Activated T-cell treated with anti-CD3 and anti-CD28 coated beads, Interleukin-2, amount 50 U/mL, for 24 hours (primary cell): Measurements from ENCODE around the gene HGFAC.

Experiments used
- DNase-seq: peaks from one replicate; pipeline ENCODE4 v3.0.0-alpha.2; 2020
- H3K27ac Mint-ChIP-seq: 2 replicates; pipeline ENCODE4 v1.8.0; 2020; ENCODE audit warnings: mild to moderate bottlenecking, mixed read lengths
- H3K27me3 Mint-ChIP-seq: 2 replicates; pipeline ENCODE4 v1.8.0; 2020; ENCODE audit warnings: mixed read lengths
- H3K36me3 Mint-ChIP-seq: 2 replicates; pipeline ENCODE4 v1.8.0; 2020; ENCODE audit warnings: low read depth, mixed read lengths
- H3K4me1 Mint-ChIP-seq: 2 replicates; pipeline ENCODE4 v1.8.0; 2020; ENCODE audit warnings: low read depth, mixed read lengths
- H3K4me3 Mint-ChIP-seq: 2 replicates; pipeline ENCODE4 v1.8.0; 2020; ENCODE audit warnings: mild to moderate bottlenecking, moderate library complexity, mixed read lengths
- H3K9me3 Mint-ChIP-seq: 2 replicates; pipeline ENCODE4 v1.8.0; 2020; ENCODE audit warnings: mixed read lengths

The HGFAC gene

GRCh38 chr4:3441501-3442459 is at the start of gene HGFAC:
Gene HGFAC (plus strand): TSS chr4:3441968. CDS start chr4:3442002, 34 bp downstream.
- no peak within 1 kb of the TSS for H3K27ac Mint-ChIP-seq
- DNase-seq: no peak
- H3K4me3 Mint-ChIP-seq: no peak within 1 kb of the TSS
- H3K36me3 Mint-ChIP-seq: no peaks in the 10 kb centered on the region
- H3K27me3 Mint-ChIP-seq: no peaks in the 10 kb centered on the region
- no peaks in the 10 kb centered on the region for H3K9me3 Mint-ChIP-seq
- H3K4me1 Mint-ChIP-seq: no peaks in the 10 kb centered on the region

DNA sequence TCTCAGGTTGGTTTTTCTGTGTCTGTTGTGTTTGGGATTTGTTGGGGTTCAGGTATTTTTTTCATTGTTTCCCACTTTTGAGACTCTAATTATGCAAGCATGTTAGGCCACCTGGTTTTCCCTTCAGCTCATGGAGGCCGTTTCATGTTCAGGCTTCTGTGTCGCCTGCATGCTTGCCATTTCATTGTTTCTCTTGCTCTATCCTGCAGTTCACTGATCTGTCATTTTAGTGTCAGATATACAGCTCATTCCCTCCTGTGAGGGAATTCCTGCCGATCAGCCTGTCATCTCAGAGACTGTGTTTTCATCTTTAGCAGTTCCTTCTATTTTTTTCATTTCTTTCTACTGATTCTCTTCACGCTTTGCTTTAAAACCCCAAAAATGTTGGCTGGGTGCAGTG is 49.4 kb upstream of the HGFAC start:
- Mint-ChIP-seq H3K4me3 (no peak overlapping the region), H3K9me3 (no peaks in the 10 kb centered on the region), H3K36me3 (no peaks in the 10 kb centered on the region), H3K27me3 (peaks cover 3% of the 10 kb centered on the region), H3K4me1 (peaks cover 11% of the 10 kb centered on the region), H3K27ac (no peak overlapping the region)
- DNase-seq: no peak

DNA sequence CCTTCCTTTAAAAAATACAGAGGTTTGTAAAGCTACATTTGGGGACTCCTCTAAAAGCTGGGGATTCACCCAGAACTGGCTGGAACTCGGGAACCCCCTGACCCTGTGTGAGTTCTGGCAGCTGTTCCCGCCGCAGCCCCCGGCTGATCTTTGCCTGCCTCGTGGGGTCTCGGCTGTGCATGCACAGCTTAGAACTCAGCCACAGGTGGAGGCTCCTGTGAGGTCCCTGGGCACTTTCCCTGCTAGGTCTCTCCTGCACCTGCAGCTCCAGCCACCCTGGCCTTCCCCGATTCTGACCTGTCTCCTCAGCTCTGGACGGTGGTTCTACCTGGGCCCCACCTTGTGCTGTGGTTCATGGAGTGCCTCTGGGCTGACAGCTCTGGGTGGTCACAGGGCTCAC is 48.6 kb upstream of the HGFAC start:
- Mint-ChIP-seq H3K4me1 (peaks cover 6% of the 10 kb centered on the region), H3K9me3 (no peaks in the 10 kb centered on the region), H3K4me3 (no peak overlapping the region), H3K36me3 (no peaks in the 10 kb centered on the region), H3K27me3 (peaks cover 3% of the 10 kb centered on the region), H3K27ac (no peak overlapping the region)
- no peak for DNase-seq

- H3K27ac Mint-ChIP-seq: no peak overlapping the region
- no peak for DNase-seq
- no peaks in the 10 kb centered on the region for H3K9me3 Mint-ChIP-seq
- no peak overlapping the region for H3K4me3 Mint-ChIP-seq
- H3K27me3 Mint-ChIP-seq: no peaks in the 10 kb centered on the region
- H3K4me1 Mint-ChIP-seq: no peaks in the 10 kb centered on the region
- no peaks in the 10 kb centered on the region for H3K36me3 Mint-ChIP-seq
Observed at GRCh38 chr4:3396600-3396999, 45.2 kb upstream of the HGFAC start.

- H3K4me3 Mint-ChIP-seq: no peak overlapping the region
- no peaks in the 10 kb centered on the region for H3K36me3 Mint-ChIP-seq
- no peaks in the 10 kb centered on the region for H3K9me3 Mint-ChIP-seq
- no peak overlapping the region for H3K27ac Mint-ChIP-seq
- DNase-seq: no peak
- H3K4me1 Mint-ChIP-seq: no peaks in the 10 kb centered on the region
- no peaks in the 10 kb centered on the region for H3K27me3 Mint-ChIP-seq
Observed at GRCh38 chr4:3397128-3397527, 44.6 kb upstream of the HGFAC start.

DNA sequence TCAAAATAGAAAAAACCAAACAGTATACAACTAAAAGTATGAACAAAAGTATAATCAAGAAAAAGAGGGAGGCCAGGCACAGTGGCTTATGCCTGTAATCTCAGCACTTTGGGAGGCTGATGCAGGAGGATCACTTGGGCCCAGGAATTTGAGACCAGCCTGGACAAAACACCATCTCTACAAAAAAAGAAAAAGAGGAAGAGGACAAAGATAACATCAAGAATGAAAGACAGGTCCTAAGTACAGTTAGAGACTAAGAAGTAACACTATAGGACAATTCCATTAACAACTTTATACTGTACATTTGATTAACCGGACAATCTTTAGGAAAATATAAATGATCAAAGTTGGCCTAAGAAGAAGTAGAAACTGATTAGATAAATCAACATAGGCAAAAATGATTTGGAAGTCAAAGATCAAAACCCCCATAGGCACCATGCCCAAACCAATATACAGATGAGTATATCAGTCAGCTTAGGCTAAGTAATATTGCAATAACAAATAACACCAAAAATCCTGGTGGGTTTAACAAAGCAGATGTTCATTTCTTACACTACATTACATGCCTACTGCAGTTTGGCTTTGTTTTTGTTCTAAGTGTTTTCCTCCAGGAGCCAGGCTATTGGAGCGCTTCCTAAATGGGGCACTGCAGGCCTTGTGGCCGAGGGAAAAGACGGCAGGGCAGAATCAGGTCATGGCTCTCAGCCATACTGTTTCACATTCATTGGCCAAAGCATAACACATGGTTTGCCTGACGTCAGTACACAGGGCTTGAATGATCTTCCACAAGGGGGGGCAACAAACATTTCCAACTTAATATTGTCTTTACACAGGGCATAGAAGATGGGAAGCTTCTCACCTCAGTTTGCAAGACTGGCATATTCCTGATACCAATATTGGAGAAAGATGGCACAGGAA is 42.2 kb upstream of the HGFAC start:
- H3K9me3 Mint-ChIP-seq: no peaks in the 10 kb centered on the region

DNA sequence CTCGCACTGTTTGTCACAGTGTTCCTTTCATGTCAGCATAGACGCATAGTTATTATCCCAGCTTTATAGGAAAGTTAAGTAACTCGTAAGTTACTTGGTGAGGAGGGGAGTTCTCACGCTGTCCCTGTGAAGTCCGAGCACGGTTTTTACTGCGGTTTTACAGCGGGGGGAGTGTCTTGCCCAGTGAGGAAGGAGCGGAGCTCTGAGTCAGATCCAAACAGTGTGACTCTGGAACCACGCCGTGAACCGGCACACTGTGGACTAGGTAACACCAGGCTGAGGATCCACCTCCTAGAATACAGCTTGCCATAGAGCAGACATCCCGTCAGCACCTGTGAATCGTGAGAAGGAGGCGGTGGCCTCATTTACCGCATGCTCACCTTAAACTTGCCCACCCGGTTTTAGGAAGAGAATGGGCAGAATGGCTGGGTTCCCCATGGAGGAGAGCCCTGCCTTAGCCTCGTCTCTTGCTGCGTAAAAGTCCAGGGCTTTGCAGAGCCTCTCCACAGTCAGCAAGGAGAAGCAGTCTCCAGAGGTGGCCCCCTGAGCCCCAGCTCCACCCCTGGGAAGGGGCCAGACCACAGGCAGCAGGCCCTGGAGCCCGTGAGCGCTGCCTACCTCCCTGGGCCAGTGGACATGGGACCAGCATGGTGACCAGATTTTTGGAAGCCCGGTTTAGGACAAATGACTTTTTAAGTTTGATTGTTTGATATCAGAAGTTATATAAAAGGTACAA is 40.2 kb upstream of the HGFAC start:
- Mint-ChIP-seq H3K4me3 (no peak overlapping the region), H3K36me3 (no peaks in the 10 kb centered on the region)
- DNase-seq: no peak

More for the DNA sequence above, 42.2 kb upstream of the HGFAC start:
- Mint-ChIP-seq H3K4me3 (no peak overlapping the region), H3K36me3 (no peaks in the 10 kb centered on the region), H3K4me1 (no peaks in the 10 kb centered on the region), H3K27me3 (no peaks in the 10 kb centered on the region), H3K27ac (no peak overlapping the region)
- no peak for DNase-seq

DNA sequence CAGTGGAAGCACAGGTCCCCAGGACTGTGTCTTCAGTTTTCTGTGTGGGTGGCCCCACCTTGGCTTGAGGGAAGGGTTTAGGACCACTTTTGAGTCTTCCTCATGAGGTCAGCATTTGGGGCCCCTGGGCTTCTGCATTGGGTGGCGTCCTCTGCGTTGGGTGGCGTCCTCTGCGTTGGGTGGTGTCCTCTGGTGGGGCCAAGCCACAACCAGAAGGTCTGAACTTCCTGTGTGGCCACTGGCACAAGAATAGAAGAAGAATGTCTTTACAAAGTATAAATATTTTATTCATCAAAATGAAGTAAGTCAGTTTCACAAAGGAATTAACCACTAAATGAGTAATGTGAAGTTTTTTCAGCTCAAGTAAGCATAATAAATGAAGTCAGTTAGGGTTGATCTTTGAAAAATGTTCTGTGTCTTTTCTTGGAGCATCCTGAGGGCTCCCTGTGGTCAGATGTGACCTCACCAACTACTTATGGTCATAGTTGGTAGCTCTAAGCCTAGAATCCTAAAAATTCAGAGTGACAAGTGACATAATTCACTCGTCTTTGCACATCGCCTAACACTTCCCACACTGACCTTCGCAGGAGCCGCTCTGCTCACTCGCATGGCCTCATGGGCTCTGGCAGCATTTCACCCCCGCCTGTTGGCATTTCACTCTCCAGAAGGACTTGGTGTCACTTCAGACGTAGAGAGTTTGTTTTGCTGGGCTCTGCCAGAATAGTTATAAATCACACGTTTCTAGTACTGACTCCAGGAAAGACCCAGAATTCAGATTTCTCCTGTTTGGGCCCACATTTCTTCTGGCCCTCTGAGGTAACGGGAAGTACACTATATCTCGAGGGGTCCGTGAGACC is 39.0 kb upstream of the HGFAC start:
- Mint-ChIP-seq H3K4me3 (no peak overlapping the region), H3K4me1 (no peaks in the 10 kb centered on the region), H3K9me3 (no peaks in the 10 kb centered on the region), H3K36me3 (no peaks in the 10 kb centered on the region), H3K27me3 (no peaks in the 10 kb centered on the region), H3K27ac (no peak overlapping the region)
- DNase-seq: peak; percentile 15

More for the DNA sequence above, 40.2 kb upstream of the HGFAC start:
- no peak overlapping the region for H3K27ac Mint-ChIP-seq
- H3K27me3 Mint-ChIP-seq: no peaks in the 10 kb centered on the region
- H3K4me1 Mint-ChIP-seq: no peaks in the 10 kb centered on the region
- H3K9me3 Mint-ChIP-seq: no peaks in the 10 kb centered on the region

DNA sequence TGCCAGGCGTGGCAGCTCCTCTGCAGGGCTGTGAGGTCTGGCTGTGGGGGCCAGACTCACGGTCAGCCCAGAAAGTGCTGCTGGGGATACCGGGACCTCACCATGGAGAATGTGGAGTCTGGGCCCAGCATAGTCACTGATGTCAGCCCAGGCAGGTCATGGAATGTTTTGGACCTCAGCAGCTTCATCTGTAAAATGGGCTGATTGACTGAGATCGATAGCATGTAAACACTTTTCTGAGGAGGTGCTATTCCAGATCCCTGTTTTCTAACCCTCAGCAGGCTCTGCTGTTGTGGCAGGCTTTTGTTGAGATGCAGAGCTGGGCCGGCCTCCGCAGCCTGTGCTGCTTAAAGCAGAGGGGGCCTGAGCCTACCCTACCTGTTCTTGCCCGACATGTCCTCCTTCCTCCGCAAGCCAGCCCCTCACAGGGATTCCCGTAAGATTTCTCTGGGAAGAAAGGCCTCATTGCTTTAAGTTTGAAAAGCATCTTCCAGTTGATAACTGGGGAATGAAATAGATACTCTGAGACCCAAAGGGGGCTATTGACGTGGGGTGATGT is 38.3 kb upstream of the HGFAC start:
- Mint-ChIP-seq H3K27ac (no peak overlapping the region), H3K36me3 (no peaks in the 10 kb centered on the region), H3K27me3 (no peaks in the 10 kb centered on the region), H3K9me3 (no peaks in the 10 kb centered on the region), H3K4me3 (no peak overlapping the region), H3K4me1 (no peaks in the 10 kb centered on the region)
- peak; percentile 20 for DNase-seq

GRCh38 chr4:3404546-3404945 is 37.2 kb upstream of the HGFAC start:
- Mint-ChIP-seq H3K27me3 (no peaks in the 10 kb centered on the region), H3K4me1 (no peaks in the 10 kb centered on the region), H3K9me3 (no peaks in the 10 kb centered on the region), H3K36me3 (no peaks in the 10 kb centered on the region), H3K4me3 (no peak overlapping the region), H3K27ac (no peak overlapping the region)
- no peak for DNase-seq

DNA sequence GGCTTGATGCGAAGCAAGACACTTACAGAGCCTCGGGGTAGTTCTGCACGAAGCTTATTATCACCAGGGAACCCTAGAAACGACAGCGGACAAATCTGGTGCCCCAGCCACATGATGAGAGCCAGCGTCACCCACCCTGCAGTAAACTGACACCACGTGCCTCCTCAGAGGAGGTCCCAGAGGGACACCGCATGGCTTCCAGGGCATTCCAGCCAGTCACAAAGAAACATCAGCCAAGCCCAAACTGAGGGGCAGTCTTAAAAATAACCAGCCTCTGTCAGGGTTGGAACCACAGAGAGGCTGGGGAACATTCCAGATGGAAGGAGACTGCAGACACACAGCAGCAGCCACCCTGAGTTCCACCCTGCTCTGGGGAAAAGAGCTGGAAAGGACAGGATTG is 36.6 kb upstream of the HGFAC start:
- DNase-seq: no peak
- Mint-ChIP-seq H3K27ac (no peak overlapping the region), H3K9me3 (no peaks in the 10 kb centered on the region)

DNA sequence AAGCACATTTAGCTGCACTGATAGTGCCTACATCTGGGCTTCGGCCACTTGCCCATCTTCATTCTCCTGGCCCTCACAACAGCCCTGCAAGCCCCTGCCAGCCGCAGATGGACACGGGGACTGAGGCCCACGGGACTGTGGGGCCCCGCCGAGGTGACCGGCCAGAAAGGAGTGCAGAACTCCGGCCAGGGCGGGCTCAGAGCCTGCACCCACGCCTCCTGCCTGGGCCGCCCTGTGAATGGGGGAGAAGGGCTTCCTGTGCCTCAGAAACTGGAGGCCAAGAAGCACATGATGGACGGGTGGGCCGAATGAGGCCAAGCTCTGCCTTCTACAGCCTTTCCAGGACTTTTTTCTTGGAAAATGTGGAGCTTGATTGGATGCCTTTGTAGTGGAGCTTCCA is 35.7 kb upstream of the HGFAC start:
- Mint-ChIP-seq H3K27ac (no peak overlapping the region), H3K4me3 (no peak overlapping the region), H3K27me3 (no peaks in the 10 kb centered on the region), H3K4me1 (no peaks in the 10 kb centered on the region), H3K9me3 (no peaks in the 10 kb centered on the region), H3K36me3 (no peaks in the 10 kb centered on the region)
- no peak for DNase-seq

More for the DNA sequence above, 36.6 kb upstream of the HGFAC start:
- H3K36me3 Mint-ChIP-seq: no peaks in the 10 kb centered on the region
- no peaks in the 10 kb centered on the region for H3K27me3 Mint-ChIP-seq
- H3K4me3 Mint-ChIP-seq: no peak overlapping the region
- no peaks in the 10 kb centered on the region for H3K4me1 Mint-ChIP-seq

GRCh38 chr4:3406431-3406830 is 35.3 kb upstream of the HGFAC start:
- Mint-ChIP-seq H3K27me3 (no peaks in the 10 kb centered on the region), H3K9me3 (no peaks in the 10 kb centered on the region), H3K36me3 (no peaks in the 10 kb centered on the region), H3K4me3 (no peak overlapping the region), H3K4me1 (no peaks in the 10 kb centered on the region), H3K27ac (no peak overlapping the region)
- DNase-seq: no peak
